Fibroblast of lung (primary cell): ENCODE data around the gene MT1A. TPM values are rescaled to one million over a fixed set of nuclear protein-coding genes. Genes with fewer than 3 reads are reported as not detected.
A peak's percentile ranks its signal among the peaks of the same experiment; 100 is the strongest.

Source experiments
- DNase-seq, 2 donors: peaks; one replicate each; pipeline versions ENCODE4 v3.0.0 to v3.0.0-alpha.2; 2010; ENCODE audit warnings: low read depth in 2 of 2
- H2AFZ ChIP-seq: 2 replicates; pipeline ENCODE4 v1.5.1; 2012; ENCODE audit warnings: low read length, control low read depth, inconsistent platforms
- H3K27ac ChIP-seq: 2 replicates; pipeline ENCODE4 v1.5.1; 2011; ENCODE audit warnings: low read length, control low read depth; ENCODE audit not compliant: insufficient read depth
- H3K27me3 ChIP-seq: 2 replicates; pipeline ENCODE4 v1.5.1; 2011; ENCODE audit warnings: mild to moderate bottlenecking, low read length; ENCODE audit not compliant: control insufficient read depth, insufficient read depth
- H3K36me3 ChIP-seq: 2 replicates; pipeline ENCODE4 v1.5.1; 2011; ENCODE audit warnings: low read length; ENCODE audit not compliant: control insufficient read depth, insufficient read depth
- H3K4me1 ChIP-seq: 2 replicates; pipeline ENCODE4 v1.5.1; 2011; ENCODE audit warnings: low read length; ENCODE audit not compliant: control insufficient read depth, insufficient read depth; ENCODE audit errors: extremely low read depth
- H3K4me2 ChIP-seq: 2 replicates; pipeline ENCODE4 v1.5.1; 2011; ENCODE audit warnings: low read length, control low read depth; ENCODE audit not compliant: insufficient read depth; ENCODE audit errors: extremely low read depth
- H3K4me3 ChIP-seq, 4 experiments: fragments of 200-600 bp in 1 of 4; sonication (generic) in 1 of 4; replicated peaks in 1 of 4; 2 replicates each; pipeline ENCODE4 v1.5.1; 2011 to 2016; ENCODE audit warnings: low read length in 4 of 4, low read depth in 3 of 4, mild to moderate bottlenecking in 3 of 4, control low read depth in 2 of 4, inconsistent platforms in 1 of 4, mixed read lengths in 1 of 4; ENCODE audit not compliant: insufficient read depth in 1 of 4; ENCODE audit errors: control extremely low read depth in 1 of 4
- H3K79me2 ChIP-seq: 2 replicates; pipeline ENCODE4 v1.5.1; 2012; ENCODE audit warnings: mild to moderate bottlenecking, low read length, inconsistent platforms; ENCODE audit not compliant: control insufficient read depth, insufficient read depth
- H3K9ac ChIP-seq: 2 replicates; pipeline ENCODE4 v1.5.1; 2011; ENCODE audit warnings: mild to moderate bottlenecking, low read length, control low read depth; ENCODE audit not compliant: insufficient read depth
- H3K9me3 ChIP-seq: 2 replicates; pipeline ENCODE4 v1.5.1; 2012; ENCODE audit warnings: low read depth, low read length; ENCODE audit not compliant: control insufficient read depth, insufficient read depth
- H4K20me1 ChIP-seq: 2 replicates; pipeline ENCODE4 v1.5.1; 2011; ENCODE audit warnings: low read length; ENCODE audit not compliant: control insufficient read depth, insufficient read depth; ENCODE audit errors: extremely low read depth
- CTCF ChIP-seq, 2 donors: IDR thresholded peaks in 1 of 2; conservative IDR thresholded peaks in 1 of 2; 1 replicate in 1 of 2; 2 replicates in 1 of 2; pipeline ENCODE4 v1.5.1; 2011 to 2012; ENCODE audit warnings: low read length in 2 of 2, control low read depth in 1 of 2, inconsistent platforms in 1 of 2, low read depth in 1 of 2, mild to moderate bottlenecking in 1 of 2
- EZH2 ChIP-seq: IDR thresholded peaks from 2 replicates; pipeline ENCODE4 v1.5.1; 2012; ENCODE audit warnings: low read length, control low read depth, mild to moderate bottlenecking; ENCODE audit errors: missing control alignments
- polyA plus RNA-seq, 2 donors: library from polyadenylated mRNA; depleted of rRNA in 1 of 2; stranded (reverse) in 1 of 2; unstranded in 1 of 2; fragments of >200 nt; gene quantifications; 2 replicates each; pipeline ENCODE4 v1.2.1, GENCODE V29; 2011 to 2012; ENCODE audit warnings: missing spikeins in 1 of 2
- total RNA-seq: library from RNA; depleted of rRNA; stranded (reverse); fragments of >200 nt; gene quantifications from 2 replicates; pipeline ENCODE4 v1.2.1, GENCODE V29; 2014

The MT1A gene
- total and polyA plus RNA-seq, 2 donors (not counting 1 experiment from before 2014, with no cell fraction given): 2.9 to 5.3 TPM

DNA sequence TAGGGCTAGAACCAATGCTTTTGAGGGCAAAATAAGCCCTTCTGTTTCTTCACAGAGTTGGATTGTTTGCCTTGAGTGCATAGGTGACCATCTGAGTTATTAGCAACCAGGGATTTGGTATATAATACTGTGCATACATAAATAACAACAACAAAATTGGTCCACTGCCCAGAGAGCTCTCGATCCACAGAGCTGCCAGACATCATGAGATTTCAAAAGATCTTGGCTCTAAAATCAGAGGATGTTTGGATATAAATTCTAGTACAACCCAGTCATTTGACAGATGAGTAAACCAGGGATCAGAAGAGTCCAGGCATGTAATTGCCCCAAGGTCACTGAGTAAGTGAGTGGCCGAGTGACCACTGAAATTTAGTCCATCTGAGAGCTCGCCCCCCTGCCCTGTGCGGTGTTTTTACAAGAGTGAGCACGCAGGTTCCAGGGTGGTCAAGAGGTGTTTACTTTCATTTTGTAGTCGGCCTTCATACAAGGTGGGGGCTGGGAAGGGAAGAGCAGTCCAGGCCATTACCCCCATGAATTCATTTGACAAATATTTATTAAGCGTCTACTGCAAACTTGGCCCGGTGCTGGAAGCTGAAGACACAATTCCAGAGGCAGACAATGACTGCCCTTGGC, 31.9 kb upstream of the MT1A start:
- peaks cover 38% of the 10 kb centered on the region for H3K4me1 ChIP-seq
- peak overlapping the region; percentile 57 for H3K4me2 ChIP-seq
- H4K20me1 ChIP-seq: no peaks in the 10 kb centered on the region
- no peak overlapping the region for H2AFZ ChIP-seq
- peak overlapping the region; percentile 99 for H3K27ac ChIP-seq
- no peak for TF ChIP-seq EZH2
- no peak for TF ChIP-seq CTCF (conservative IDR thresholded peaks at IDR 0.05 in 1 of 2, IDR thresholded peaks at IDR 0.05 in 1 of 2; ENCODE audit: low read depth in 1 of 2, low read length in 2 of 2)
- peak overlapping the region; percentile 6 to 37 (median 20) for H3K4me3 ChIP-seq
- no peaks in the 10 kb centered on the region for H3K27me3 ChIP-seq
- no peaks in the 10 kb centered on the region for H3K9me3 ChIP-seq
- H3K79me2 ChIP-seq: peaks cover 11% of the 10 kb centered on the region
- peak; percentile 87 to 95 for DNase-seq
- no peaks in the 10 kb centered on the region for H3K36me3 ChIP-seq
- peak overlapping the region; percentile 83 for H3K9ac ChIP-seq

DNA sequence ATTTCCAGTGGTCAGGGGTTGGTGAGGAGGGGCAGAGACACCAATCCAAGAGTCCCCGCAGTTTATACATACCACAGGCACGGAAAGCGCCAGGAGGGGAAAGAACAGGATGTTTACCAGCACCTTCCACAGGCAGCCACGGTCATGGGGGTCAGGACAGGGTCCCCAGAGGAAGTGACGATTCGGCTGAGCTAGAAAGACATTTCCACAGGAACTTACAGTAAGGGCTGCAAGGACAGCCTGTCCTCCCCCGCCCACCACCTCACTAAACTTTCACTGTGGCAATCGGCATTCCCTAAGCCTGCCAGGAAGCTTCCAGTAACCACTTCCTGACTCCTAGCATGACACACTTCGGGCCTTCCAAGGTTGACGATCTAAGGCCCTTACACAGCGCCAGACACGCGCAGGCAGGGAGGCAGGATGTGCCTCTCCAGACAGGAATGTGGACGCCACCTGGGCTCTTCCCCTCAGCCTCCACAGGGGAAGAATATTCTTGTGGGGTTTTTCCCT, 31.3 kb upstream of the MT1A start:
- no peaks in the 10 kb centered on the region for H3K9me3 ChIP-seq
- no peaks in the 10 kb centered on the region for H4K20me1 ChIP-seq
- peak overlapping the region; percentile 6 to 81 (median 20) for H3K4me3 ChIP-seq
- TF ChIP-seq CTCF (conservative IDR thresholded peaks at IDR 0.05 in 1 of 2, IDR thresholded peaks at IDR 0.05 in 1 of 2; ENCODE audit: low read depth in 1 of 2, low read length in 2 of 2) (no peak), EZH2 (no peak)
- no peaks in the 10 kb centered on the region for H3K27me3 ChIP-seq
- H3K36me3 ChIP-seq: no peaks in the 10 kb centered on the region
- peak overlapping the region; percentile 57 for H3K4me2 ChIP-seq
- H3K79me2 ChIP-seq: peaks cover 11% of the 10 kb centered on the region
- peak overlapping the region; percentile 83 for H3K9ac ChIP-seq
- peak overlapping the region; percentile 99 for H3K27ac ChIP-seq
- peak overlapping the region; percentile 33 for H2AFZ ChIP-seq
- peaks cover 40% of the 10 kb centered on the region for H3K4me1 ChIP-seq
- DNase-seq: peak; percentile 98 to 100

- Histone ChIP-seq H3K4me3 (peak overlapping the region; percentile 28 to 81 (median 40)), H3K9ac (peak overlapping the region; percentile 83), H3K4me2 (peak overlapping the region; percentile 93), H3K79me2 (peaks cover 11% of the 10 kb centered on the region), H3K9me3 (no peaks in the 10 kb centered on the region), H3K27ac (peak overlapping the region; percentile 99), H3K36me3 (no peaks in the 10 kb centered on the region), H4K20me1 (no peaks in the 10 kb centered on the region), H3K4me1 (peaks cover 40% of the 10 kb centered on the region), H2AFZ (no peak overlapping the region), H3K27me3 (no peaks in the 10 kb centered on the region)
- DNase-seq: no peak
- no peak for TF ChIP-seq CTCF (conservative IDR thresholded peaks at IDR 0.05 in 1 of 2, IDR thresholded peaks at IDR 0.05 in 1 of 2; ENCODE audit: low read depth in 1 of 2, low read length in 2 of 2)
Measured at GRCh38 chr16:56607675-56608042, 30.8 kb upstream of the MT1A start.
